Measurements from ENCODE around the gene UBE2S.
"Not testable (repeated sequence)": the region's sequence is repeated elsewhere in the genome, so short reads cannot be mapped to it uniquely, and the experiment has no call there.

The UBE2S gene

GRCh38 chr19:55440411-55441105 is 33.0 kb upstream of the UBE2S start:
- no peak for DNase-seq (ENCODE audit: low read depth in 2 of 2)

- DNase-seq (ENCODE audit: low read depth in 2 of 2), result no peak
Observed at GRCh38 chr19:55439052-55439451, 31.5 kb upstream of the UBE2S start.

- DNase-seq (ENCODE audit: low read depth in 2 of 2), result no peak
Observed at GRCh38 chr19:55437410-55437809, 29.8 kb upstream of the UBE2S start.

- no peak for DNase-seq (ENCODE audit: low read depth in 2 of 2)
Observed at GRCh38 chr19:55436847-55437246, 29.3 kb upstream of the UBE2S start.

- no peak for DNase-seq (ENCODE audit: low read depth in 2 of 2)
Observed at GRCh38 chr19:55435020-55435419, 27.4 kb upstream of the UBE2S start.

- no peak for DNase-seq (ENCODE audit: low read depth in 2 of 2)
Observed at GRCh38 chr19:55434356-55434919, 26.9 kb upstream of the UBE2S start.

- no peak for DNase-seq (ENCODE audit: low read depth in 2 of 2)
Observed at GRCh38 chr19:55433292-55433691, 25.7 kb upstream of the UBE2S start.

- no peak for DNase-seq (ENCODE audit: low read depth in 2 of 2)
Observed at GRCh38 chr19:55432241-55432959, 24.8 kb upstream of the UBE2S start.

GRCh38 chr19:55431183-55431582 is 23.6 kb upstream of the UBE2S start:
- DNase-seq (ENCODE audit: low read depth in 2 of 2), result no peak

GRCh38 chr19:55426042-55426441 is 18.5 kb upstream of the UBE2S start:
- DNase-seq (ENCODE audit: low read depth in 2 of 2), result no peak

- DNase-seq (ENCODE audit: low read depth in 2 of 2), result no peak
Observed at GRCh38 chr19:55424518-55424917, 16.9 kb upstream of the UBE2S start.

- no peak for DNase-seq (ENCODE audit: low read depth in 2 of 2)
Observed at GRCh38 chr19:55423225-55424005, 15.8 kb upstream of the UBE2S start.

GRCh38 chr19:55421281-55421680 is 13.7 kb upstream of the UBE2S start:
- DNase-seq (ENCODE audit: low read depth in 2 of 2), result not testable (repeated sequence)

GRCh38 chr19:55419624-55420236 is 12.1 kb upstream of the UBE2S start:
- no peak for DNase-seq (ENCODE audit: low read depth in 2 of 2)

GRCh38 chr19:55419103-55419502 is 11.5 kb upstream of the UBE2S start:
- DNase-seq (ENCODE audit: low read depth in 2 of 2), result no peak

- peak in 1 of 2 donors; percentile 29 for DNase-seq (ENCODE audit: low read depth in 2 of 2)
Observed at GRCh38 chr19:55418185-55418584, 10.6 kb upstream of the UBE2S start.

GRCh38 chr19:55410168-55410567 is 2.6 kb upstream of the UBE2S start:
- no peak for DNase-seq (ENCODE audit: low read depth in 2 of 2)

GRCh38 chr19:55409179-55409578 is 1.6 kb upstream of the UBE2S start:
- DNase-seq (ENCODE audit: low read depth in 2 of 2), result not testable (repeated sequence)

- DNase-seq (ENCODE audit: low read depth in 2 of 2), result no peak
Observed at GRCh38 chr19:55408533-55408872, 915 bp upstream of the UBE2S start.

- peak; percentile 96 to 97 for DNase-seq (ENCODE audit: low read depth in 2 of 2)
Observed at GRCh38 chr19:55407800-55408532, 378 bp upstream of the UBE2S start.

GRCh38 chr19:55406826-55407549 is 600 bp downstream of the UBE2S start:
- DNase-seq (ENCODE audit: low read depth in 2 of 2), result peak in 1 of 2 donors; percentile 38

Data from stimulated activated CD8-positive, alpha-beta memory T cell treated with anti-CD3 and anti-CD28 coated beads, Interleukin-7, amount 100 ng/mL, for 4 hours (primary cell).